ENCODE data around the gene MAGIX.

- TF ChIP-seq EP300 (IDR thresholded peaks at IDR 0.05; ENCODE audit: borderline replicate concordance) (no peak), FOXM1 (IDR thresholded peaks at IDR 0.05; ENCODE audit: borderline replicate concordance, low read depth) (no peak)
Measured at GRCh38 chrX:49155900-49156837, 6.4 kb upstream of the MAGIX start.

Measured in Ishikawa (cell line).